ENCODE data around the gene MYO5B. TPM values are rescaled to one million over a fixed set of nuclear protein-coding genes. Genes with fewer than 3 reads are reported as not detected.

MYO5B gene
- total RNA-seq, 1 donor from 2014 or later, result 0.21 TPM

- TF ChIP-seq CTCF (IDR thresholded peaks at IDR 0.05), result no peak
- intact Hi-C loops (cut with DNase I), result no loop called here
- no peak overlapping the region for H3K4me3 ChIP-seq
- no peaks in the 10 kb centered on the region for H3K4me1 ChIP-seq
- no peaks in the 10 kb centered on the region for H3K36me3 ChIP-seq
- H3K27me3 ChIP-seq, result no peaks in the 10 kb centered on the region
- no peak overlapping the region for H3K27ac ChIP-seq
- H3K9me3 ChIP-seq, result no peaks in the 10 kb centered on the region
- no peak for DNase-seq (ENCODE audit: low spot score in 2 of 2)
Measured at GRCh38 chr18:50065527-50065926, 129.4 kb downstream of the MYO5B start.

GRCh38 chr18:50065039-50065438 lies 129.9 kb downstream of the MYO5B start:
- H3K36me3 ChIP-seq, result no peaks in the 10 kb centered on the region
- H3K9me3 ChIP-seq, result no peaks in the 10 kb centered on the region
- DNase-seq (ENCODE audit: low spot score in 2 of 2), result no peak
- no peak overlapping the region for H3K4me3 ChIP-seq
- no peaks in the 10 kb centered on the region for H3K27me3 ChIP-seq
- no peak for TF ChIP-seq CTCF (IDR thresholded peaks at IDR 0.05)
- H3K27ac ChIP-seq, result no peak overlapping the region
- intact Hi-C loops (cut with DNase I), result no loop called here
- H3K4me1 ChIP-seq, result no peaks in the 10 kb centered on the region

- Histone ChIP-seq H3K4me3 (no peak overlapping the region), H3K27ac (peak overlapping the region; percentile 9 to 31), H3K9me3 (no peaks in the 10 kb centered on the region), H3K27me3 (no peaks in the 10 kb centered on the region), H3K36me3 (no peaks in the 10 kb centered on the region), H3K4me1 (no peaks in the 10 kb centered on the region)
- TF ChIP-seq CTCF (IDR thresholded peaks at IDR 0.05), result no peak
- no peak for DNase-seq (ENCODE audit: low spot score in 2 of 2)
- intact Hi-C loops (cut with DNase I), result no loop called here
Measured at GRCh38 chr18:50061876-50062517, 132.9 kb downstream of the MYO5B start.

- Histone ChIP-seq H3K27me3 (no peaks in the 10 kb centered on the region), H3K4me3 (no peak overlapping the region), H3K27ac (no peak overlapping the region), H3K4me1 (no peaks in the 10 kb centered on the region), H3K36me3 (no peaks in the 10 kb centered on the region), H3K9me3 (no peaks in the 10 kb centered on the region)
- no peak for DNase-seq (ENCODE audit: low spot score in 2 of 2)
- no peak for TF ChIP-seq CTCF (IDR thresholded peaks at IDR 0.05)
- intact Hi-C loops (cut with DNase I), result no loop called here
Measured at GRCh38 chr18:50060822-50061221, 134.1 kb downstream of the MYO5B start.

GRCh38 chr18:50058731-50059130 lies 136.2 kb downstream of the MYO5B start:
- no peak for DNase-seq (ENCODE audit: low spot score in 2 of 2)
- intact Hi-C loops (cut with DNase I), result no loop called here
- Histone ChIP-seq H3K36me3 (no peaks in the 10 kb centered on the region), H3K9me3 (no peaks in the 10 kb centered on the region), H3K27ac (no peak overlapping the region), H3K27me3 (no peaks in the 10 kb centered on the region), H3K4me1 (no peaks in the 10 kb centered on the region), H3K4me3 (no peak overlapping the region)
- no peak for TF ChIP-seq CTCF (IDR thresholded peaks at IDR 0.05)

GRCh38 chr18:50057009-50057408 lies 137.9 kb downstream of the MYO5B start:
- Histone ChIP-seq H3K36me3 (no peaks in the 10 kb centered on the region), H3K27ac (no peak overlapping the region), H3K27me3 (no peaks in the 10 kb centered on the region), H3K4me1 (no peaks in the 10 kb centered on the region), H3K9me3 (no peaks in the 10 kb centered on the region), H3K4me3 (no peak overlapping the region)
- intact Hi-C loops (cut with DNase I), result no loop called here
- DNase-seq (ENCODE audit: low spot score in 2 of 2), result no peak
- no peak for TF ChIP-seq CTCF (IDR thresholded peaks at IDR 0.05)

Measured in ascending aorta (tissue), 2 donors.